Chondrocyte (in vitro differentiated cells): ENCODE measurements around the gene SNCB. TPM values are rescaled to one million over a fixed set of nuclear protein-coding genes. Genes with fewer than 3 reads are reported as not detected.

Source experiments
- DNase-seq: peaks from one replicate; pipeline ENCODE4 v3.0.0; 2021; ENCODE audit warnings: mixed read lengths, low spot score
- H3K27ac Mint-ChIP-seq: one replicate; pipeline ENCODE4 v1.8.0; 2021; ENCODE audit warnings: mild to moderate bottlenecking, moderate library complexity, mixed read lengths; ENCODE audit not compliant: unreplicated experiment
- H3K27me3 Mint-ChIP-seq: 2 replicates; pipeline ENCODE4 v1.8.0; 2021; ENCODE audit warnings: low read depth, mixed read lengths
- H3K36me3 Mint-ChIP-seq: 2 replicates; pipeline ENCODE4 v1.8.0; 2021; ENCODE audit warnings: low read depth, mixed read lengths
- H3K4me1 Mint-ChIP-seq: 2 replicates; pipeline ENCODE4 v1.8.0; 2021; ENCODE audit warnings: low read depth, mild to moderate bottlenecking, mixed read lengths
- H3K4me3 Mint-ChIP-seq: one replicate; pipeline ENCODE4 v1.8.0; 2021; ENCODE audit warnings: mild to moderate bottlenecking, moderate library complexity, mixed read lengths; ENCODE audit not compliant: unreplicated experiment
- H3K9me3 Mint-ChIP-seq: 2 replicates; pipeline ENCODE4 v1.8.0; 2021; ENCODE audit warnings: low read depth, mixed read lengths
- total RNA-seq: library from RNA; stranded (reverse); gene quantifications from 3 replicates; pipeline ENCODE4 v1.2.1, GENCODE V29; 2021
- TF ChIP-seq, protein P1 (sequence below): fragments of 200-600 bp; sonication (generic); IDR thresholded peaks from 2 replicates; pipeline ENCODE4 v1.5.0; 2021; ENCODE audit warnings: antibody characterized with exemption, mild to moderate bottlenecking, moderate library complexity

SNCB gene
- total RNA-seq, 1 donor from 2014 or later, result 0.45 TPM

DNA sequence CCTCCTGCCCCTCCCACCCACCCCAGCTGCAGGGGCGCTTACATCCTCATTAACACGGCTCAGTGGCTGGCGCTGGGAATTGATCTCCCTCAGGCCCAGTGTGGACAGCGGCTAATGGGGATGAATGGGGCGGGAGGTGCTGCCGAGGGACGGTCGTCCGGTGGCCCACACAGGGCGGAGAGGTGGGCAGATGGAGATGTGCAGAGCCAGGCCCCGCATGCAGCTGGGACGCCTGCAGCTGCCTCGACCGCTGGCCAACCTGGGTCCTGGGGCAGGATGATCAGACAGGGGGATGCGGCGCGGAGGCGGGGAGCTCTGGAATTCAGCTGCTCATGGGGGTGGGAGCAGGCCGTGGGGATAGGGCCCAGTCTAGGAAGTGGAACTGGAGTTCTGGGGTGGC, 34.6 kb upstream of the SNCB start:
- no peak overlapping the region for H3K27ac Mint-ChIP-seq
- peaks cover 34% of the 10 kb centered on the region for H3K27me3 Mint-ChIP-seq
- H3K4me3 Mint-ChIP-seq, result no peak overlapping the region
- no peaks in the 10 kb centered on the region for H3K4me1 Mint-ChIP-seq
- H3K9me3 Mint-ChIP-seq, result peaks cover 5% of the 10 kb centered on the region
- DNase-seq, result no peak
- TF ChIP-seq, protein P1, sequence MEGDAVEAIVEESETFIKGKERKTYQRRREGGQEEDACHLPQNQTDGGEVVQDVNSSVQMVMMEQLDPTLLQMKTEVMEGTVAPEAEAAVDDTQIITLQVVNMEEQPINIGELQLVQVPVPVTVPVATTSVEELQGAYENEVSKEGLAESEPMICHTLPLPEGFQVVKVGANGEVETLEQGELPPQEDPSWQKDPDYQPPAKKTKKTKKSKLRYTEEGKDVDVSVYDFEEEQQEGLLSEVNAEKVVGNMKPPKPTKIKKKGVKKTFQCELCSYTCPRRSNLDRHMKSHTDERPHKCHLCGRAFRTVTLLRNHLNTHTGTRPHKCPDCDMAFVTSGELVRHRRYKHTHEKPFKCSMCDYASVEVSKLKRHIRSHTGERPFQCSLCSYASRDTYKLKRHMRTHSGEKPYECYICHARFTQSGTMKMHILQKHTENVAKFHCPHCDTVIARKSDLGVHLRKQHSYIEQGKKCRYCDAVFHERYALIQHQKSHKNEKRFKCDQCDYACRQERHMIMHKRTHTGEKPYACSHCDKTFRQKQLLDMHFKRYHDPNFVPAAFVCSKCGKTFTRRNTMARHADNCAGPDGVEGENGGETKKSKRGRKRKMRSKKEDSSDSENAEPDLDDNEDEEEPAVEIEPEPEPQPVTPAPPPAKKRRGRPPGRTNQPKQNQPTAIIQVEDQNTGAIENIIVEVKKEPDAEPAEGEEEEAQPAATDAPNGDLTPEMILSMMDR, result no peak
- H3K36me3 Mint-ChIP-seq, result no peaks in the 10 kb centered on the region

DNA sequence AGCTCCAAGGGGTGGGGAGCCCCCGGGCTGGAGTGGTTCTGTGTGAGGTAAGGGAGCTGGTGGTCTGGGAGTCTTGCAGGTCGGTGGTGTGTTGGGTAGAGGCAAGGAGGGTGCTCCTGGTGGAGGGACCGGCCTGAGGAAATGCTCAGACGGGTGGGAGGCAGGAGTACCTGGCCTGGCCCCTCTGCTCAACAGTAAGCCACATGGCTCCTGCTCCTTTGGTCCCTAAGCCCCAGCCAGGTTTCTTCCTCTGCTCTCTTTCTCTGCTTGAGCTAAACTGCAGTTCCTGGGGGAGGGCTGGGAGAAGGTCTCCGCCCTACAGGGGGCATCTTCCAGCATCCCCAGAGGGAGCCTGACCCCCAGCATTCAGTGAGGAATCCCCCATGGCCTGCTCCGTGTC, 34.1 kb upstream of the SNCB start:
- DNase-seq, result no peak
- H3K27ac Mint-ChIP-seq, result no peak overlapping the region
- H3K4me3 Mint-ChIP-seq, result no peak overlapping the region
- TF ChIP-seq, protein P1, result no peak
- H3K9me3 Mint-ChIP-seq, result peaks cover 5% of the 10 kb centered on the region
- H3K4me1 Mint-ChIP-seq, result no peaks in the 10 kb centered on the region
- peaks cover 34% of the 10 kb centered on the region for H3K27me3 Mint-ChIP-seq
- no peaks in the 10 kb centered on the region for H3K36me3 Mint-ChIP-seq

DNA sequence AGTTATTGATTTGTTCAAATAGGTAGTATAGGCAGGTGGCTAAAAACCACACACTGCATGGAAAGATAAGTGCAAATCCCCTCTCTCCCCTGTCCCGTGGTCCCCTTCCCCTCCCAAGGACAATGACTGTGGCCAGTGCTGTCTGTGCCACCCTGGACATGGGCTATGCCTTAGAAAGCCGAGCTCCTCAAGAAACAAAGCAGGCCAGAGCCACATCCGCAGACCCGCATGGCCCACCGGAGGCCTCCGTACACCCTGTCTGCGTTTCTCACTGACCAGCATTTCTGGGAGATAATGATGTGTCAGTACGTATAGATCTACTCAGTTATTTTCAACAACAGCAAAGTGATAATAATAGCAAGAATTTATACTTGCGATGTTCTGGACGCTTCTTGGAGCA, 33.2 kb upstream of the SNCB start:
- peaks cover 5% of the 10 kb centered on the region for H3K9me3 Mint-ChIP-seq
- H3K4me1 Mint-ChIP-seq, result no peaks in the 10 kb centered on the region
- H3K36me3 Mint-ChIP-seq, result no peaks in the 10 kb centered on the region
- TF ChIP-seq, protein P1, result no peak
- H3K27me3 Mint-ChIP-seq, result peaks cover 28% of the 10 kb centered on the region
- DNase-seq, result no peak
- no peak overlapping the region for H3K27ac Mint-ChIP-seq
- no peak overlapping the region for H3K4me3 Mint-ChIP-seq

DNA sequence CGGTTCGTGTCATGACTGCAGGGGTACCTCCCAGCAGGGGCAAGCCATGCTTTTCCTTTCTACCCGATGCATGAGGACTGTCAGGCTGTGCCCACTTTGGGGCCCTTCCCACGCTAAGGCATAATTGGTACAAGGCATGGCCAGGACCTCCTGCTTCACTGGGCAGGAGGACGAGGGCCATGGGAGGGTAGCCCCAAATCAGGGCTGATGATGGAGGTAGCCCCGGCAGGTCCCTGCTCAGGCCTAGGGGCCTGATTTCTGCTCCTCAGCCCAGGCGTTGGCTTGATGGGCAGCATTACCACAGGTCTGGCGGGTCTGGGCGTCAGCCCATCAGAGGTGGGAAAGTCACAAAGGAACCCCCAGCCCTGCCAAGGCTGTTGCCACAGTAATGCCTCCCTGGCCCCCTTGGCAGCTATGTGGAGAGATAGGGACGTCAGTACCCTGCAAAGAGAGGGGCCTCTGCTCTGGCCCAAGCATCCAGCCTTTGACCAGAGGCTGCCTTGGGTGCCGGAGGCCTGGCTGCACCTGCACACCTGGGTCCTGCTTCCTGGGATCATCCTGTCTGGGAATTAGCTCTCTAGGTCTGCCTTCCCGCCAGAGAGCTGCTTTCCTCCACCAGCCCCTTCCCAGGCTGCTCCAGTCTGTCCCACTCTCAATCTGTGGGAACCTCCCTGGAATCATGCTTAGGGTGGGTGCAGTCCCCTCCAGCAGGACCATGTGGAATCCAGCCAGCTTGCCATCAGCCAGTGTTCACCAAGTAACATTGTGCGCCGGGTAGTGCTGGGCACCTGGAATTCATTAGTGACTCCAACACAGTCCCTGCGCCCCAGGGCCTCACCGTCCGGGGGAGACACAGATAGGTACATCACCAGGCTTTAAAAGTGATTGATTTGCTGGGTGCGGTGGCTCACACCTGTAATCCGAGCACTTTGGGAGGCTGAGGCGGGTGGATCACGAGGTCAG, 32.3 kb upstream of the SNCB start:
- H3K27me3 Mint-ChIP-seq, result peaks cover 22% of the 10 kb centered on the region
- no peaks in the 10 kb centered on the region for H3K36me3 Mint-ChIP-seq
- TF ChIP-seq, protein P1, result no peak
- no peaks in the 10 kb centered on the region for H3K4me1 Mint-ChIP-seq
- no peak for DNase-seq
- H3K9me3 Mint-ChIP-seq, result peaks cover 5% of the 10 kb centered on the region
- no peak overlapping the region for H3K4me3 Mint-ChIP-seq
- no peak overlapping the region for H3K27ac Mint-ChIP-seq

DNA sequence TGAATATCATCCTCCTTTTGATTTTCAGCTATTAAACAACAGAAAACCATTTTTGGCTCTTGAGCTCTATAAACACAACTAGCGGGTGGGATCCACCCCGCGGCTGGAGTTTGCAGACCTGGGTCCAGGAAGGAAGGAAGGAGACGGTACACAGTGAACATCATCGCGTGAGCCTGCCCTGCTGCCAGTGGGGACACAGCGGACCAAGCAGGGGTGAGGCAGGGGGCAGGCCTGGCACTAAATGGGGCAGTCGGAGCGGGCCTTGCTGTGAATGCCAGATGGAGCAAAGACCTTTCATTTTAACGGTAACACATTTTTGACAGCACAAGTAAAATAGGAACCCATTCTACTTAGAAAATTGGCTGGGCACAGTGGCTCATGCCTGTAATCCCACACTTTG, 31.3 kb upstream of the SNCB start:
- H3K4me1 Mint-ChIP-seq, result no peaks in the 10 kb centered on the region
- H3K27ac Mint-ChIP-seq, result no peak overlapping the region
- no peak for DNase-seq
- no peaks in the 10 kb centered on the region for H3K36me3 Mint-ChIP-seq
- TF ChIP-seq, protein P1, result no peak
- peaks cover 18% of the 10 kb centered on the region for H3K27me3 Mint-ChIP-seq
- no peaks in the 10 kb centered on the region for H3K9me3 Mint-ChIP-seq
- H3K4me3 Mint-ChIP-seq, result no peak overlapping the region
